A549 (cell line): ENCODE data around the gene EMP3. TPM values are rescaled to one million over a fixed set of nuclear protein-coding genes. Genes with fewer than 3 reads are reported as not detected.

ENCODE experiments used
- ATAC-seq, 2 experiments: fragments of 200-7000 bp in 1 of 2; fragments of >200 bp in 1 of 2; cut with Nextera tagmentation in 1 of 2; cut with Tn5 transposase in 1 of 2; 3 replicates each; pipeline versions ENCODE4 v1.8.0 to v1.9.1; 2018 to 2020; ENCODE audit warnings: mild to moderate bottlenecking in 1 of 2, moderate library complexity in 1 of 2
- CTCF ChIA-PET: fragments of 300-600 bp; sonication (Branson Sonifier 250); formaldehyde crosslinking; extraction: SDS; loops from one replicate; lab custom pipeline; 2021; ENCODE audit warnings: antibody characterized with exemption, inconsistent platforms; lab: Yijun Ruan, JAX
- POLR2A ChIA-PET: fragments of 350-600 bp; formaldehyde crosslinking; extraction: SDS; loops from one replicate; lab custom pipeline; 2021; ENCODE audit warnings: antibody characterized with exemption, inconsistent platforms; lab: Yijun Ruan, JAX
- DNase-seq, 2 experiments: peaks; one replicate each; pipeline versions ENCODE4 v3.0.0 to v3.0.0-alpha.2; 2011 to 2016; ENCODE audit warnings: low read depth in 1 of 2, low spot score in 1 of 2
- FAIRE-seq: peaks from 2 replicates; lab custom pipeline; 2011; peaks lifted over from hg19 to GRCh38; lab: Jason Lieb, UNC
- H3K27ac ChIP-seq, 2 experiments: fragments of >200 bp; sonication (Bioruptor Twin); formaldehyde crosslinking; 3 replicates each; pipeline ENCODE4 v1.5.1; 2016 to 2017
- H3K4me1 ChIP-seq: fragments of >200 bp; sonication (Bioruptor Twin); formaldehyde crosslinking; 3 replicates; pipeline ENCODE4 v1.6.1; 2016
- H3K4me2 ChIP-seq: fragments of >200 bp; sonication (Bioruptor Twin); formaldehyde crosslinking; 3 replicates; pipeline ENCODE4 v1.6.1; 2016
- H3K4me3 ChIP-seq: fragments of >200 bp; sonication (Bioruptor Twin); formaldehyde crosslinking; 3 replicates; pipeline ENCODE4 v1.5.1; 2016
- H3K9me3 ChIP-seq: fragments of >200 bp; sonication (Bioruptor Twin); formaldehyde crosslinking; 3 replicates; pipeline ENCODE4 v1.6.1; 2016
- CBX2 ChIP-seq: fragments of 200-600 bp; sonication (generic); IDR thresholded peaks from 2 replicates; pipeline ENCODE4 v1.6.1; 2016; ENCODE audit warnings: low read depth, mild to moderate bottlenecking, borderline replicate concordance
- CHD4 ChIP-seq: fragments of 200-600 bp; sonication (generic); IDR thresholded peaks from 2 replicates; pipeline ENCODE4 v1.6.1; 2016; ENCODE audit warnings: antibody characterized with exemption, mild to moderate bottlenecking, borderline replicate concordance
- JUN ChIP-seq, 2 experiments: fragments of >200 bp; sonication (Bioruptor Twin); formaldehyde crosslinking; IDR thresholded peaks; 2 replicates in 1 of 2; 3 replicates in 1 of 2; pipeline ENCODE4 v1.6.1; 2016 to 2017
- JUNB ChIP-seq: fragments of >200 bp; sonication (Bioruptor Twin); formaldehyde crosslinking; IDR thresholded peaks from 2 replicates; pipeline ENCODE4 v1.6.1; 2016
- MAZ ChIP-seq: fragments of 150-350 bp; IDR thresholded peaks from 2 replicates; pipeline ENCODE4 v1.6.1; 2014; ENCODE audit warnings: antibody characterized with exemption, low read depth, low read length, borderline replicate concordance
- MYC ChIP-seq: IDR thresholded peaks from 2 replicates; pipeline ENCODE4 v1.6.1; 2012; ENCODE audit warnings: mild to moderate bottlenecking, inconsistent platforms, low read length, improper control_type of control experiment, borderline replicate concordance
- NR3C1 ChIP-seq: fragments of >200 bp; sonication (Bioruptor Twin); formaldehyde crosslinking; IDR thresholded peaks from 3 replicates; pipeline ENCODE4 v1.6.1; 2017
- PHF8 ChIP-seq: fragments of 200-600 bp; sonication (generic); IDR thresholded peaks from 2 replicates; pipeline ENCODE4 v1.6.1; 2016; ENCODE audit warnings: low read depth, mild to moderate bottlenecking, antibody characterized with exemption, moderate library complexity, borderline replicate concordance
- POLR2A ChIP-seq: IDR thresholded peaks from 2 replicates; pipeline ENCODE4 v1.6.1; 2012; ENCODE audit warnings: mild to moderate bottlenecking, low read length
- RAD21 ChIP-seq, 2 experiments: fragments of >200 bp in 1 of 2; sonication (Bioruptor Twin) in 1 of 2; formaldehyde crosslinking in 1 of 2; IDR thresholded peaks in 1 of 2; conservative IDR thresholded peaks in 1 of 2; 2 replicates in 1 of 2; 3 replicates in 1 of 2; pipeline ENCODE4 v1.6.1; 2012 to 2018; ENCODE audit warnings: inconsistent platforms in 1 of 2
- SMC3 ChIP-seq: fragments of >200 bp; sonication (Bioruptor Twin); formaldehyde crosslinking; IDR thresholded peaks from 3 replicates; pipeline ENCODE4 v1.6.1; 2018; ENCODE audit warnings: inconsistent platforms
- ZC3H11A ChIP-seq: fragments of 450-650 bp; IDR thresholded peaks from 2 replicates; pipeline ENCODE4 v1.6.1; 2014; ENCODE audit warnings: antibody characterized with exemption, mild to moderate bottlenecking
- WGBS: methylation state at CpG from one replicate; pipeline ENCODE4 v1.1.6; 2017; ENCODE audit errors: missing lambda C conversion rate; 5-methylcytosine and 5-hydroxymethylcytosine counted together
- polyA plus RNA-seq, 4 experiments: library from polyadenylated mRNA; depleted of rRNA in 3 of 4; stranded (reverse); fragments of >200 nt; fragmentation: RNase III in 1 of 4; extraction: RNeasy Plus Mini Kit Qiagen cat#74134 plus additional on column Dnase treatment in 1 of 4; gene quantifications; 2 replicates in 3 of 4; 3 replicates in 1 of 4; pipeline ENCODE4 v1.2.3, GENCODE V29; 2011 to 2017
- TF ChIP-seq, protein P1 (sequence below): IDR thresholded peaks from 2 replicates; pipeline ENCODE4 v1.6.1; 2012
- TF ChIP-seq, protein P2 (sequence below): fragments of >200 bp; sonication (Bioruptor Twin); formaldehyde crosslinking; IDR thresholded peaks from 2 replicates; pipeline ENCODE4 v1.6.1; 2016
- TF ChIP-seq, protein P3 (sequence below): fragments of >200 bp; sonication (Bioruptor Twin); formaldehyde crosslinking; IDR thresholded peaks from 3 replicates; pipeline ENCODE4 v1.5.1; 2016
- TF ChIP-seq, protein P4 (sequence below): fragments of 200-600 bp; sonication (generic); IDR thresholded peaks from 2 replicates; pipeline ENCODE4 v1.6.1; 2016; ENCODE audit warnings: antibody characterized with exemption, mild to moderate bottlenecking, moderate library complexity

EMP3 gene
- polyA plus RNA-seq, 2 of the 4 experiments (the other 2 are of a cell fraction) = 147 to 580 TPM

DNA sequence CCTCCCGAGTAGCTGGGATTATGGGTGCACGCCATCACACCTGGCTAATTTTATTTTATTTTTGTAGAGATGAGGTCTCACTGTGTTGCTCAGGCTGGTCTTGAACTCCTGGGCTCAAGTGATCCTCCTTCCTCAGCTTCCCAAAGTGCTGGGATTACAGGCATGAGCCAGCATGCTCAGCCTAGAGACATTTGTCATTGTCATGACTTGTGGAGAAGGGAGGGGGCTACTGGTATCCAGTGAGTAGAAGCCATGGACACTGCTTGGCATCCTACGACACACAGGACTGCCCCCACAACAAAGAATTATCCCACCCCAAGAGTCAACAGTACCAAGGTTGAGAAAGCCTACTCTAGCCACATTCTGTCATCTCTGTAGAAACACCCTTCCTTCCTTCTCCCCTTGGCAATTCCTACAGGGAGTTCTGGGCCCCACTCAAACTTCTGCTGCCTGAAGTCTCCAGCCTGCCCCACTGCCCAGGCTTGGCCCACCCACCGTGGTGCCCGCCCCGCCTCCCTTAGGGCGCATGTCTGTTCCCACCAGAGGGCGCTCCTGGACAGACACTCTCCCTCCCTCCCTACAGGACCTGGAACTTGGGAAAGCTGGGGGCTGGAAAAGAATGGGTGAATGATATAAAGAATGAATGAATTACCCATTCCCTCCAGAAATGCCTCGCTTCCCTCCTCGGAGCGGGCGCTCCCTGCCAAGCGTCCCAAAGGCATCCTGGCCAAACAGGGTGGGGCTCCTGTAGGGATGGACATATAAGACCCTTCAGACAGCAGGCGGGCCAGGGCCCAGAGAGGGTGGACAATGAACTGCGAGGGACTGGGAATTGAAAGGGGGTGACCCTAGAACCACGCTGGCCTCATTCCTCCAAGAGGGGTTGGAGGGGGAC, 5.5 kb upstream of the EMP3 start:
- Histone ChIP-seq H3K9me3 (no peaks in the 10 kb centered on the region), H3K27ac (peak overlapping the region; percentile 92 to 94), H3K4me3 (no peak overlapping the region; the same call in 2 of the 3 replicates), H3K4me1 (peaks cover 37% of the 10 kb centered on the region), H3K4me2 (peak overlapping the region; percentile 91)
- DNase-seq (peak; percentile 88 to 89), FAIRE-seq (no peak), ATAC-seq (peak; percentile 60 to 79)
- ChIA-PET POLR2A (interaction anchor here (6.8 kb wide), 1 partner anchor 14 kb away, joined by 94 read pairs; no protein-coding TSS in a partner anchor), CTCF (interaction anchor here (0.6 to 14.4 kb wide), 37 partner anchors 9 to 289 kb away, joined by 3 to 416 read pairs (median 3); partner anchors contain the start of genes EMP3, GRWD1, KDELR1 and SYNGR4)
- 22% methylated on average over 16 of the region's 16 CpGs for WGBS
- TF ChIP-seq POLR2A (no peak), JUNB (no peak), RAD21 (conservative IDR thresholded peaks at IDR 0.05 in 1 of 2, IDR thresholded peaks at IDR 0.05 in 1 of 2) (peak; percentile 94 to 97), CBX2 (no peak), SMC3 (peak; percentile 97), MYC (0 out of 2 replicates have a peak, but pooled peaks have one; percentile 23), NR3C1 (no peak), CHD4 (no peak), MAZ (peak; percentile 91; the same call in 1 of the 2 replicates), JUN (IDR thresholded peaks at IDR 0.05) (no peak)
- TF ChIP-seq, protein P1, sequence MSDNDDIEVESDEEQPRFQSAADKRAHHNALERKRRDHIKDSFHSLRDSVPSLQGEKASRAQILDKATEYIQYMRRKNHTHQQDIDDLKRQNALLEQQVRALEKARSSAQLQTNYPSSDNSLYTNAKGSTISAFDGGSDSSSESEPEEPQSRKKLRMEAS = peak; percentile 36; the same call in 1 of the 2 replicates
- TF ChIP-seq, protein P2, sequence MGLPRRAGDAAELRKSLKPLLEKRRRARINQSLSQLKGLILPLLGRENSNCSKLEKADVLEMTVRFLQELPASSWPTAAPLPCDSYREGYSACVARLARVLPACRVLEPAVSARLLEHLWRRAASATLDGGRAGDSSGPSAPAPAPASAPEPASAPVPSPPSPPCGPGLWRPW = no peak
- TF ChIP-seq, protein P3, sequence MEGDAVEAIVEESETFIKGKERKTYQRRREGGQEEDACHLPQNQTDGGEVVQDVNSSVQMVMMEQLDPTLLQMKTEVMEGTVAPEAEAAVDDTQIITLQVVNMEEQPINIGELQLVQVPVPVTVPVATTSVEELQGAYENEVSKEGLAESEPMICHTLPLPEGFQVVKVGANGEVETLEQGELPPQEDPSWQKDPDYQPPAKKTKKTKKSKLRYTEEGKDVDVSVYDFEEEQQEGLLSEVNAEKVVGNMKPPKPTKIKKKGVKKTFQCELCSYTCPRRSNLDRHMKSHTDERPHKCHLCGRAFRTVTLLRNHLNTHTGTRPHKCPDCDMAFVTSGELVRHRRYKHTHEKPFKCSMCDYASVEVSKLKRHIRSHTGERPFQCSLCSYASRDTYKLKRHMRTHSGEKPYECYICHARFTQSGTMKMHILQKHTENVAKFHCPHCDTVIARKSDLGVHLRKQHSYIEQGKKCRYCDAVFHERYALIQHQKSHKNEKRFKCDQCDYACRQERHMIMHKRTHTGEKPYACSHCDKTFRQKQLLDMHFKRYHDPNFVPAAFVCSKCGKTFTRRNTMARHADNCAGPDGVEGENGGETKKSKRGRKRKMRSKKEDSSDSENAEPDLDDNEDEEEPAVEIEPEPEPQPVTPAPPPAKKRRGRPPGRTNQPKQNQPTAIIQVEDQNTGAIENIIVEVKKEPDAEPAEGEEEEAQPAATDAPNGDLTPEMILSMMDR = peak; percentile 97
- TF ChIP-seq, all 56 proteins: peak for 6

DNA sequence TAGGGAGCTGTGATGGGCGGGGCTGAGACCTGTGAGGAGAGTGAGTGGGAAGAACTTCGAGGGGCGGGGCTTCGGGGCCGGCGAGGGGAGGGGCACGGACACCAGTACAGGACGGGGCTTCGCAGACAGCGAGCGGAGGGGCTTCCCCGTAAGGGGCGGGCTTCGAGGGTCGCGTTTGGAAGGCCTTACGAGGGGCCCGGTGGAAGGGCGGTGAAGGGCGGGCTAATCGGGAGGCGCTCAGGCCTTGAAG, 4.1 kb upstream of the EMP3 start:
- WGBS = 0% methylated on average over 17 of the region's 22 CpGs
- POLR2A ChIA-PET = interaction anchor here (0.6 to 6.8 kb wide), 17 partner anchors 8 to 298 kb away, joined by 3 to 94 read pairs (median 6); partner anchors contain the start of genes KDELR1, RPL18, SPHK2 and SYNGR4
- no peak for FAIRE-seq
- Histone ChIP-seq H3K4me2 (peak overlapping the region; percentile 91), H3K4me3 (peak overlapping the region; percentile 57)
- TF ChIP-seq, protein P4, sequence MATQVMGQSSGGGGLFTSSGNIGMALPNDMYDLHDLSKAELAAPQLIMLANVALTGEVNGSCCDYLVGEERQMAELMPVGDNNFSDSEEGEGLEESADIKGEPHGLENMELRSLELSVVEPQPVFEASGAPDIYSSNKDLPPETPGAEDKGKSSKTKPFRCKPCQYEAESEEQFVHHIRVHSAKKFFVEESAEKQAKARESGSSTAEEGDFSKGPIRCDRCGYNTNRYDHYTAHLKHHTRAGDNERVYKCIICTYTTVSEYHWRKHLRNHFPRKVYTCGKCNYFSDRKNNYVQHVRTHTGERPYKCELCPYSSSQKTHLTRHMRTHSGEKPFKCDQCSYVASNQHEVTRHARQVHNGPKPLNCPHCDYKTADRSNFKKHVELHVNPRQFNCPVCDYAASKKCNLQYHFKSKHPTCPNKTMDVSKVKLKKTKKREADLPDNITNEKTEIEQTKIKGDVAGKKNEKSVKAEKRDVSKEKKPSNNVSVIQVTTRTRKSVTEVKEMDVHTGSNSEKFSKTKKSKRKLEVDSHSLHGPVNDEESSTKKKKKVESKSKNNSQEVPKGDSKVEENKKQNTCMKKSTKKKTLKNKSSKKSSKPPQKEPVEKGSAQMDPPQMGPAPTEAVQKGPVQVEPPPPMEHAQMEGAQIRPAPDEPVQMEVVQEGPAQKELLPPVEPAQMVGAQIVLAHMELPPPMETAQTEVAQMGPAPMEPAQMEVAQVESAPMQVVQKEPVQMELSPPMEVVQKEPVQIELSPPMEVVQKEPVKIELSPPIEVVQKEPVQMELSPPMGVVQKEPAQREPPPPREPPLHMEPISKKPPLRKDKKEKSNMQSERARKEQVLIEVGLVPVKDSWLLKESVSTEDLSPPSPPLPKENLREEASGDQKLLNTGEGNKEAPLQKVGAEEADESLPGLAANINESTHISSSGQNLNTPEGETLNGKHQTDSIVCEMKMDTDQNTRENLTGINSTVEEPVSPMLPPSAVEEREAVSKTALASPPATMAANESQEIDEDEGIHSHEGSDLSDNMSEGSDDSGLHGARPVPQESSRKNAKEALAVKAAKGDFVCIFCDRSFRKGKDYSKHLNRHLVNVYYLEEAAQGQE = no peak
- 0 out of 2 replicates have a peak, but pooled peaks have one; percentile 59 for TF ChIP-seq PHF8
- TF ChIP-seq RAD21 (conservative IDR thresholded peaks at IDR 0.05 in 1 of 2, IDR thresholded peaks at IDR 0.05 in 1 of 2) = no peak
- no peak for TF ChIP-seq ZC3H11A
- TF ChIP-seq POLR2A = peak; percentile 24; the same call in 1 of the 2 replicates
- TF ChIP-seq, all 56 proteins: peak for 2
- peaks cover 44% of the 10 kb centered on the region for H3K4me1 ChIP-seq
- no peaks in the 10 kb centered on the region for H3K9me3 ChIP-seq
- peak overlapping the region; percentile 92 to 94 for H3K27ac ChIP-seq
- no peak; a peak in 1 of 6 replicates for ATAC-seq
- CTCF ChIA-PET = interaction anchor here (0.5 to 14.4 kb wide), 16 partner anchors 12 to 288 kb away, joined by 3 to 416 read pairs (median 4); partner anchors contain the start of genes EMP3 and KDELR1
- peak; percentile 99 for DNase-seq
